ENCODE data around the gene CTAGE9.

The CTAGE9 gene

GRCh38 chr6:131663578-131664165 lies 47.1 kb downstream of the CTAGE9 start:
- Histone ChIP-seq H4K20me1 (no peaks in the 10 kb centered on the region), H3K36me3 (no peaks in the 10 kb centered on the region), H3K9ac (no peak overlapping the region), H3K4me2 (no peak overlapping the region), H3K27me3 (no peaks in the 10 kb centered on the region), H3K27ac (no peak overlapping the region), H3K4me3 (no peak overlapping the region), H3K9me3 (replicated peaks in 1 of 11) (no peaks in the 10 kb centered on the region), H3K4me1 (peaks cover 0 to 8% (median 0%) of the 10 kb centered on the region in 10 experiments; a peak in 3 of 20 replicates)
- no peak for TF ChIP-seq Cebpa-rat (IDR thresholded peaks at IDR 0.05)

DNA sequence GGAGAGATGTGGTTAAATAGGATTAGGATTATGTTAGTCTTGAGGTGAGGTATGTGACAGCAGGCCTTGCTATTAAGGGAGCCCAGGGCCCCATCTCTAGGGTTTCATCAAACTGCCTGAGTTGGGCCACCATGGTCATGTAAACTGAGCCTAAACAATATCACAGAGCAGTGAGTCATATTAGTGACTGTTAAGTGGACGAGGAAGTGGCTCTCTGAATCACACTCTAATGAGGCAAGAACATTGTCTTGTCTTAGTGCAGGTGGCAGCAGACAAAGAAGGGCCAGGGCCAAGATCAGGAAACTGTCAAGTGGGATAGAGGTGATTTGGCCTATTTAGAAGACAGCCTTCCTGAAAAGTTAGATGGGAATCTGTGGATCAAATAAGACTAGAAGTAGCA lies 50.6 kb downstream of the CTAGE9 start:
- no peak overlapping the region for H3K4me3 ChIP-seq
- H3K4me2 ChIP-seq, result peak overlapping the region in 1 of 11 experiments; percentile 21; a peak in 1 of 22 replicates
- no peaks in the 10 kb centered on the region for H3K27me3 ChIP-seq
- no peaks in the 10 kb centered on the region for H4K20me1 ChIP-seq
- no peak overlapping the region for H3K9ac ChIP-seq
- no peaks in the 10 kb centered on the region for H3K36me3 ChIP-seq
- TF ChIP-seq Cebpa-rat (IDR thresholded peaks at IDR 0.05), result no peak
- no peak overlapping the region for H3K27ac ChIP-seq
- H3K9me3 ChIP-seq (replicated peaks in 1 of 11), result no peaks in the 10 kb centered on the region
- H3K4me1 ChIP-seq, result peaks cover 0 to 8% (median 0%) of the 10 kb centered on the region in 10 experiments; a peak in 3 of 20 replicates
